ENCODE results near the gene ABCC6.

- TF ChIP-seq ZNF782 (CRISPR knock-in tag; IDR thresholded peaks at IDR 0.05; ENCODE audit: borderline replicate concordance) = no peak
- no peak for TF ChIP-seq GATAD2A (CRISPR knock-in tag; IDR thresholded peaks at IDR 0.05)
- TF ChIP-seq GRHL1 (CRISPR knock-in tag; conservative IDR thresholded peaks at IDR 0.05) = no peak
- no peak for TF ChIP-seq NR2F1 (CRISPR knock-in tag; IDR thresholded peaks at IDR 0.05)
Observed at GRCh38 chr16:16126896-16127295, 96.4 kb downstream of the ABCC6 start.

Measured in HepG2 (cell line).